Heart right ventricle (tissue), 16 donors: ENCODE data around the gene GMDS. TPM values are rescaled to one million over a fixed set of nuclear protein-coding genes. Genes with fewer than 3 reads are reported as not detected.
A peak's percentile ranks its signal among the peaks of the same experiment; 100 is the strongest.

Experiments used
- ATAC-seq, 8 donors: fragments of 200-7000 bp; cut with Tn5 transposase; one replicate each; pipeline ENCODE4 v1.9.1; 2020; ENCODE audit warnings: mild to moderate bottlenecking in 8 of 8, moderate library complexity in 8 of 8, moderate number of reproducible peaks in 1 of 8
- DNase-seq, 2 donors: peaks; one replicate each; pipeline ENCODE4 v3.0.0-alpha.2; 2020
- H3K27ac ChIP-seq, 10 donors: fragments of 200-600 bp; sonication (generic) in 2 of 10; one replicate each; pipeline versions ENCODE4 v1.5.0 to v1.8.0; 2020 to 2022; ENCODE audit warnings: mild to moderate bottlenecking in 3 of 10
- H3K27me3 ChIP-seq, 7 donors: fragments of 200-600 bp; one replicate each; pipeline ENCODE4 v1.8.0; 2021 to 2022; ENCODE audit warnings: mild to moderate bottlenecking in 2 of 7
- H3K36me3 ChIP-seq, 9 donors: fragments of 200-600 bp; sonication (generic) in 1 of 9; one replicate each; pipeline versions ENCODE4 v1.5.0 to v1.8.0; 2020 to 2022; ENCODE audit warnings: mild to moderate bottlenecking in 2 of 9
- H3K4me1 ChIP-seq, 9 donors: fragments of 200-600 bp; sonication (generic) in 1 of 9; one replicate each; pipeline versions ENCODE4 v1.5.0 to v1.8.0; 2020 to 2022; ENCODE audit warnings: mild to moderate bottlenecking in 4 of 9
- H3K4me3 ChIP-seq, 10 donors: fragments of 200-600 bp; sonication (generic) in 2 of 10; one replicate each; pipeline versions ENCODE4 v1.5.0 to v1.8.0; 2020 to 2022; ENCODE audit warnings: mild to moderate bottlenecking in 7 of 10, moderate library complexity in 2 of 10
- H3K9me3 ChIP-seq, 11 donors: fragments of 200-600 bp in 10 of 11; sonication (generic) in 2 of 11; one replicate each; pipeline versions ENCODE4 v1.5.0 to v1.8.0; 2013 to 2022; ENCODE audit warnings: mild to moderate bottlenecking in 2 of 11, control low read depth in 1 of 11, moderate library complexity in 1 of 11
- CTCF ChIP-seq, 9 donors: fragments of 200-600 bp; sonication (generic) in 2 of 9; IDR thresholded peaks; one replicate each; pipeline versions ENCODE4 v1.5.0 to v1.8.0; 2021 to 2022; ENCODE audit warnings: antibody characterized with exemption in 9 of 9, mild to moderate bottlenecking in 5 of 9, moderate library complexity in 1 of 9
- WGBS, 2 donors: extraction: QIAGEN DNeasy Blood & Tissue Kit; methylation state at CpG; one replicate each; pipeline ENCODE4 v1.1.7; 2013; ENCODE audit warnings: inconsistent platforms in 1 of 2; 5-methylcytosine and 5-hydroxymethylcytosine counted together
- intact Hi-C, 10 donors: fragments of 100-400 bp; cut with DNase I; formaldehyde crosslinking; loops; one replicate each; pipeline versions ENCODE4 v1.11.1 to v1.14.2; 2022
- polyA plus RNA-seq, 2 donors: library from polyadenylated mRNA; stranded (reverse); fragments of 200-250 nt; gene quantifications; one replicate each; pipeline ENCODE4 v1.2.3, GENCODE V29; 2013
- total RNA-seq, 10 donors: library from RNA; stranded (reverse); fragmentation: NEBNext Ultra II Directional in 3 of 10; extraction: Animal tissue kit (Norgen Biotek cat#: 25700) in 3 of 10; gene quantifications; one replicate each; pipeline versions ENCODE4 v1.2.1 to v1.2.4, GENCODE V29; 2021 to 2023
- donor health status: Arrhythmogenic right ventricular cardiomyopathy.
- donor health status: ischemic (EF 13 %, LVEDD 7.1; RV severe dilation, severe dysfunction).
- donor health status: healthy with polysubstance abuse.
- donor health status: DM: no; HTN: yes; CAD: no.
- donor health status: DM: no; HTN: no; CAD: no.
- donor health status: ischemic (EF 25% LVEDD 6.9; RV normal size, moderate dysfunction).
- donor health status: ischemic (EF 25% LVEDD 5.7; RV mildly dilated, moderate dysfunction).
- donor health status: healthy.
- donor health status: DM: yes; HTN: yes; CAD: no.
- donor health status: Ischemic cardiomyopathy.
- donor health status: ischemic (EF 35%, LVEDD 5.7; RV mildly dilated, moderate dysfunction).
- donor health status: nonischemic (EF 11% LVEDD 7.7; RV severe dilation, severe dysfunction).
- donor health status: DM: yes; HTN: yes; CAD: no.
- donor health status: PGD.
- donor health status: ischemic (EF 29% LVEDD 5.4; RV normal size, mild dysfunction).
- donor health status: nonischemic (EF 23%, LVEDD 6.1; RV moderate dilation, normal function).

The GMDS gene
- total and polyA plus RNA-seq, 12 donors: 5.0 to 10.6 (median 6.9) TPM

GRCh38 chr6:2021713-2022125 is 223.7 kb downstream of the GMDS start:
- peaks cover 0 to 20% (median 14%) of the 10 kb centered on the region in 9 donors for H3K4me1 ChIP-seq
- no peaks in the 10 kb centered on the region for H3K27me3 ChIP-seq
- intact Hi-C loops: loop anchor here in 1 of 10 donors (10.0 kb wide), 1 partner anchor 417 kb away; the partner anchor contains the start of gene FOXC1
- 59% methylated on average over 4 of the region's 4 CpGs for WGBS, 2 donors
- peak; percentile 61 to 74 for DNase-seq
- no peaks in the 10 kb centered on the region for H3K9me3 ChIP-seq
- peak; percentile 61 to 92 (median 87) for ATAC-seq
- peak overlapping the region in 2 of 10 donors; percentile 11 to 36 for H3K27ac ChIP-seq
- H3K4me3 ChIP-seq: no peak overlapping the region
- no peaks in the 10 kb centered on the region for H3K36me3 ChIP-seq
- no peak for TF ChIP-seq CTCF (IDR thresholded peaks at IDR 0.05)

- Histone ChIP-seq H3K9me3 (peaks cover 0 to 3% (median 0%) of the 10 kb centered on the region in 11 donors), H3K27ac (peak overlapping the region in 5 of 10 donors; percentile 7 to 40 (median 36)), H3K4me3 (no peak overlapping the region), H3K36me3 (no peaks in the 10 kb centered on the region), H3K4me1 (peaks cover 0 to 20% (median 14%) of the 10 kb centered on the region in 9 donors), H3K27me3 (no peaks in the 10 kb centered on the region)
- intact Hi-C loops: loop anchor here in 1 of 10 donors (10.0 kb wide), 1 partner anchor 416 kb away; the partner anchor contains the start of gene FOXC1
- no peak for TF ChIP-seq CTCF (IDR thresholded peaks at IDR 0.05)
- DNase-seq (no peak), ATAC-seq (peak in 6 of 8 donors; percentile 16 to 65 (median 48))
These were observed 224.5 kb downstream of the GMDS start for GRCh38 chr6:2020909-2021308.

DNA sequence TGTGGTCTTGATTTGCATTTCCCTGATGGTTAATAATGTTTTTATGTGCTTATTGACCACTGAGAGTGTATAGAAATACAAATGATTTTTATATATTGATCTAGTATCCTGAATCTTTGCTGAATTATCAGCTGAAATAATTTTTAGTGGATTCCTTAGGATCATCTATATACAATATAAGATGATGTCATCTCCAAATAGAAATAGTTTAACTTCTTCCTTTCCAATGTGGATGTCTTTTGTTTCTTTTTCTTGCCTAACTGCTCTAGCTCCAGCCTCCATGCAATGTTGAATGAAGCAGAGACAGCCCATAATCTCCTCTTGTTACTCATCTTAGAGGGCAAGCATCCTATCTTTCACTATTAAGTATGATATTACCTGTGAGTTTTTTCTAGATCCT is 226.4 kb downstream of the GMDS start:
- Histone ChIP-seq H3K27me3 (no peaks in the 10 kb centered on the region), H3K36me3 (no peaks in the 10 kb centered on the region), H3K27ac (no peak overlapping the region), H3K4me1 (peaks cover 0 to 20% (median 14%) of the 10 kb centered on the region in 9 donors), H3K9me3 (peaks cover 0 to 21% (median 10%) of the 10 kb centered on the region in 11 donors), H3K4me3 (no peak overlapping the region)
- ATAC-seq (no peak), DNase-seq (no peak)
- no peak for TF ChIP-seq CTCF (IDR thresholded peaks at IDR 0.05)
- intact Hi-C loops: no loop called here

- peaks cover 0 to 21% (median 10%) of the 10 kb centered on the region in 11 donors for H3K9me3 ChIP-seq
- no peaks in the 10 kb centered on the region for H3K36me3 ChIP-seq
- ATAC-seq (no peak), DNase-seq (no peak)
- WGBS, 2 donors: 83 to 88% methylated on average over 4 of the region's 4 CpGs
- no peak overlapping the region for H3K27ac ChIP-seq
- H3K27me3 ChIP-seq: no peaks in the 10 kb centered on the region
- no peak for TF ChIP-seq CTCF (IDR thresholded peaks at IDR 0.05)
- intact Hi-C loops: no loop called here
- H3K4me3 ChIP-seq: no peak overlapping the region
- peaks cover 0 to 9% (median 6%) of the 10 kb centered on the region in 9 donors for H3K4me1 ChIP-seq
These were observed 229.4 kb downstream of the GMDS start for GRCh38 chr6:2016040-2016439.
